ENCODE measurements around the gene NSUN7.

The NSUN7 gene

DNA sequence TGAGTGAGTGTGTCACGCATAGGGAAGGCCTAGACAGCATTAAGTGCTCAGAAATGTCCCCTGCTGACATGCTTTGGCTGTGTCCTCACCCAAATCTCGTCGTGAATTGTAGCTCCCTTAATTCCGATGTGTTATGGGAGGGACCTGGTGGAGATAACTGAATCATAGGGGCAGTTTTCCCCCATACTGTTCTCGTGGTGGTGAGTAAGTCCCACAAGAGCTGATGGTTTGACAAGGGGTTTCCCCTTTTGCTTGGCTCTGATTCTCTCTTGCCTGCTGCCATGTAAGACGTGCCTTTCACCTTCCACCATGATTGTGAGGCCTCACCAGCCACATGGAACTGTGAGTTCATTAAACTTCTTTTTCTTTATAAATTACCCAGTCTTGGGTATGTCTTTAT is 78.0 kb downstream of the NSUN7 start:
- TF ChIP-seq, protein P1, sequence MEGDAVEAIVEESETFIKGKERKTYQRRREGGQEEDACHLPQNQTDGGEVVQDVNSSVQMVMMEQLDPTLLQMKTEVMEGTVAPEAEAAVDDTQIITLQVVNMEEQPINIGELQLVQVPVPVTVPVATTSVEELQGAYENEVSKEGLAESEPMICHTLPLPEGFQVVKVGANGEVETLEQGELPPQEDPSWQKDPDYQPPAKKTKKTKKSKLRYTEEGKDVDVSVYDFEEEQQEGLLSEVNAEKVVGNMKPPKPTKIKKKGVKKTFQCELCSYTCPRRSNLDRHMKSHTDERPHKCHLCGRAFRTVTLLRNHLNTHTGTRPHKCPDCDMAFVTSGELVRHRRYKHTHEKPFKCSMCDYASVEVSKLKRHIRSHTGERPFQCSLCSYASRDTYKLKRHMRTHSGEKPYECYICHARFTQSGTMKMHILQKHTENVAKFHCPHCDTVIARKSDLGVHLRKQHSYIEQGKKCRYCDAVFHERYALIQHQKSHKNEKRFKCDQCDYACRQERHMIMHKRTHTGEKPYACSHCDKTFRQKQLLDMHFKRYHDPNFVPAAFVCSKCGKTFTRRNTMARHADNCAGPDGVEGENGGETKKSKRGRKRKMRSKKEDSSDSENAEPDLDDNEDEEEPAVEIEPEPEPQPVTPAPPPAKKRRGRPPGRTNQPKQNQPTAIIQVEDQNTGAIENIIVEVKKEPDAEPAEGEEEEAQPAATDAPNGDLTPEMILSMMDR (IDR thresholded peaks at IDR 0.05), result no peak
- Histone ChIP-seq H3K4me3 (no peak overlapping the region), H3K27ac (no peak overlapping the region)
- DNase-seq (ENCODE audit: low spot score), result no peak

DNA sequence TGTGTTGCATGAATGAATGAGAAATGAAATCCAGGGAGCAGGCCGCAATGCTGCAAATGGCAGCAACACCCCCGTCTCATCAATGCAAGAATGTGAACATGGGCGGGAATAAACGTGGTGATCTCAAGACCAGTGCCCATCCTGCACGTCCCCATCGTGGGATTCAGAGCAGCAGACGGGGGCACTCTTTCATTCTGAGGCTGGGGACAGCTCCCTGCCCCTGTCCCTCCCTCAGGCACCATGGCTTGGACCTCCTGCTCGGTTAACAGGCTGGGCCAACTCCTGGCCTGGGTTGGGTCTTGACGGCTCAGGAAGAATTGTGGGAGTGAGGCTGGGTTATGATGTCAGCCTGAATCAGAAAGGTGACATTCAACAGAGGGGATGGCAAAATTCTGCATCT is 78.9 kb downstream of the NSUN7 start:
- H3K4me3 ChIP-seq, result no peak overlapping the region
- TF ChIP-seq, protein P1 (IDR thresholded peaks at IDR 0.05), result no peak
- no peak for DNase-seq (ENCODE audit: low spot score)
- H3K27ac ChIP-seq, result no peak overlapping the region

DNA sequence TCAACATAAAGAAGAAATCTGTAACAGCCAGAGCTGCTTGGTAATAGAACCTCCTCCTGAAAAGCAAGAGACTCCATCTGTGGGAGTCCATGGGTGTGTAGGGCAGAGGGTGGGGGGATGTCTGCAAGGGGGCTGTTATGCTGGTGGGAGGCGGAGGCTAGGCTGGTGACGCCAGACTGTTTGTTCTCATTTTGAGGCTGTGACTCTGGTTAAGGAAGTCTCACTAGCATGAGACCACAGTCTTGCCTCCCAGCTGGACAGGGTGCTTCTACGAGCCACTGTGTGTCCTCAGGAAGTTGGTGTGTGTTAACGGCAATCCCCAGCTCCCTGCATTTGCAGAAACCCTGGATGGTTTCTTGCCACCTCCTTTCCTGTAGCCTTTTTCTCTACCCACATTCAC is 79.8 kb downstream of the NSUN7 start:
- H3K27ac ChIP-seq, result no peak overlapping the region
- H3K4me3 ChIP-seq, result no peak overlapping the region
- no peak for DNase-seq (ENCODE audit: low spot score)
- TF ChIP-seq, protein P1 (IDR thresholded peaks at IDR 0.05), result no peak

DNA sequence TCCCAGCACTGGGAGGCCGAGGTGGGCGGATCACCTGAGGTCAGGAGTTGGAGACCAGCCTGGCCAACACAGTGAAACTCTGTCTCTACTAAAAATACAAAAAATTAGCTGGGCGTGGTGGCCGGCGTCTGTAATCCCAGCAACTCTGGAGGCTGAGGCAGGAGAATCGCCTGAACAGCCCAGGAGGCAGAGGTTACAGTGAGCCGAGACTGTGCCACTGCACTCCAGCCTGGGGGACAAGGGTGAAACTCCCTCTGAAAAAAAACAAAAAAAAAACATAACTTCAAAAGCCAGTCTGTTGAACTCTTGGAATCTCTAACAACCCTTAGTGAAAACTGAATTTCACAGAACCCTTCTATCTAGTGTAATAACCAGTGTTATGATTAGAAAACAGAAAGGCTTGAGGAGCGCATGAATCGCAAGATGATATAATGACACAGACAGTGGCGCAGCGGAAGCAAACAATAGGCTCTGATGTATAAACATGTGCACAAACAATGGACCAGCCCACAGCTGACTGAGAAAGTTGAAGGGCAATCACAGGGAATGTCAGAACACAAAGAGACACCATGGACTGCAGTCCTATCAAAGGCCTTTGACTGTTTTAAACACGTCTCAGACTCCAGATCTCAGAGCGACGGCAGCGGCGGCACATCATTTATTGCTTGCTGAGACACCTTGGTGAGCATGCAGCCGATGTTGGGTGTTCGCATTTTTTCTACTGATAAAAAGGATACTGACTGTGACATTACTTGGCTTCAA is 81.6 kb downstream of the NSUN7 start:
- TF ChIP-seq, protein P1 (IDR thresholded peaks at IDR 0.05), result no peak
- no peak for DNase-seq (ENCODE audit: low spot score)
- Histone ChIP-seq H3K4me3 (no peak overlapping the region), H3K27ac (no peak overlapping the region)

DNA sequence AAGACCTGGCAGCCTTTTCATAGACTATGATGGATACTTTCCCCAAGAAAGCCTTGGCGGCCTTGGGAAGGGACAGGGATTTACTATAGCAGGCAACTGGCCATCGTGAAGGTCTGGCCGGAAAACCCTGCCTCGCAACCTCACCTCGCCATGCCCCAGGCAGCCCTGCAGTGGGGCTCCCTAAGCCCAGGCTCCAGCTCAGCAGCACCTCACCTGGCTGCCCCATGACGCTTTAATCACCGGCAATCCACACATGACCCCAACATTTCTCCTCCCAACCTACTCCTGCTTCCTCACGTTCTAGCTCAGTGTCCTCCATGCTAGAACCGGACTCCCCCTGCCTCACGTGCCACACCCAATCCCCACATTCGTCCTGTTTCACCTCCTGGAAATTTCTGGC is 82.4 kb downstream of the NSUN7 start:
- DNase-seq (ENCODE audit: low spot score), result no peak

DNA sequence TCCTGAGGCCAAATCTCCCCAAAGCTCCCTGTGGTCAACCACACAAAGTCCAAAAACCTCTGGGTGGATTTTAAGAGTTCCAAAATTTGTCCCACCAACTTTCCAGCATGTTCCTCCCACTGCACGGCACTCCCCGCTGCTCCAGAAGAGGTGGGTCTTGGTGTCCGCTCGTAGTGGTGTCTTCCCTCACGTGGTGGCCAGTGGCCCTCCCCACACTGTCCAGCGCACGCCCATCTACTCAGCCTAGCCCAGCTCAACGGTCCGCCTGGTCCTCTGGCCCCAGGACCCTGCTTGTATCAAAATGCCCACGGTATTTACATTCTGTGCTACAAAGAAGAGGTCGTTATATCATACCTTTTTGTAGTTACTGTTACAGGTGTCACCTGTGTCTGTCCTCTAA is 83.5 kb downstream of the NSUN7 start:
- Histone ChIP-seq H3K4me3 (no peak overlapping the region), H3K27ac (no peak overlapping the region)
- TF ChIP-seq, protein P1 (IDR thresholded peaks at IDR 0.05), result no peak
- DNase-seq (ENCODE audit: low spot score), result no peak

More for the DNA sequence above, 82.4 kb downstream of the NSUN7 start:
- no peak overlapping the region for H3K27ac ChIP-seq
- H3K4me3 ChIP-seq, result no peak overlapping the region
- TF ChIP-seq, protein P1 (IDR thresholded peaks at IDR 0.05), result no peak

All from coronary artery (tissue), 2 donors.